Liver (tissue), 3 donors: Measurements from ENCODE around the gene PIK3R6.

Experiments
- FOXA1 ChIP-seq: IDR thresholded peaks from 2 replicates; pipeline ENCODE4 v1.6.1; 2016; ENCODE audit warnings: antibody characterized with exemption
- GABPA ChIP-seq, 2 donors: IDR thresholded peaks in 1 of 2; conservative IDR thresholded peaks in 1 of 2; 2 replicates each; pipeline ENCODE4 v1.6.1; 2016; ENCODE audit warnings: antibody characterized with exemption in 2 of 2, mild to moderate bottlenecking in 1 of 2, moderate library complexity in 1 of 2
- HNF4G ChIP-seq: IDR thresholded peaks from 2 replicates; pipeline ENCODE4 v1.6.1; 2016; ENCODE audit warnings: antibody characterized with exemption
- JUND ChIP-seq, 2 donors: IDR thresholded peaks; 2 replicates each; pipeline ENCODE4 v1.6.1; 2016; ENCODE audit warnings: antibody characterized with exemption in 2 of 2
- RAD21 ChIP-seq, 2 donors: IDR thresholded peaks; 2 replicates each; pipeline ENCODE4 v1.6.1; 2016; ENCODE audit warnings: antibody characterized with exemption in 2 of 2, mild to moderate bottlenecking in 2 of 2
- REST ChIP-seq: IDR thresholded peaks from 2 replicates; pipeline ENCODE4 v1.6.1; 2016; ENCODE audit warnings: antibody characterized with exemption, mild to moderate bottlenecking
- SP1 ChIP-seq: IDR thresholded peaks from 2 replicates; pipeline ENCODE4 v1.6.1; 2018; ENCODE audit warnings: antibody characterized with exemption, mild to moderate bottlenecking
- TAF1 ChIP-seq: conservative IDR thresholded peaks from 2 replicates; pipeline ENCODE4 v1.6.1; 2016; ENCODE audit warnings: antibody characterized with exemption, mild to moderate bottlenecking
- YY1 ChIP-seq: IDR thresholded peaks from 2 replicates; pipeline ENCODE4 v1.6.1; 2016; ENCODE audit warnings: antibody characterized with exemption, mild to moderate bottlenecking
- TF ChIP-seq, protein P1 (sequence below): fragments of 150-350 bp; IDR thresholded peaks from 2 replicates; pipeline ENCODE4 v1.5.1; 2017; ENCODE audit warnings: improper control_type of control experiment, low read depth, low read length; ENCODE audit not compliant: missing input control
- TF ChIP-seq, protein P2 (sequence below): IDR thresholded peaks from 2 replicates; pipeline ENCODE4 v1.6.1; 2016; ENCODE audit warnings: antibody characterized with exemption
- donor health status: healthy.
- donor health status: healthy.

- TF ChIP-seq, protein P1, sequence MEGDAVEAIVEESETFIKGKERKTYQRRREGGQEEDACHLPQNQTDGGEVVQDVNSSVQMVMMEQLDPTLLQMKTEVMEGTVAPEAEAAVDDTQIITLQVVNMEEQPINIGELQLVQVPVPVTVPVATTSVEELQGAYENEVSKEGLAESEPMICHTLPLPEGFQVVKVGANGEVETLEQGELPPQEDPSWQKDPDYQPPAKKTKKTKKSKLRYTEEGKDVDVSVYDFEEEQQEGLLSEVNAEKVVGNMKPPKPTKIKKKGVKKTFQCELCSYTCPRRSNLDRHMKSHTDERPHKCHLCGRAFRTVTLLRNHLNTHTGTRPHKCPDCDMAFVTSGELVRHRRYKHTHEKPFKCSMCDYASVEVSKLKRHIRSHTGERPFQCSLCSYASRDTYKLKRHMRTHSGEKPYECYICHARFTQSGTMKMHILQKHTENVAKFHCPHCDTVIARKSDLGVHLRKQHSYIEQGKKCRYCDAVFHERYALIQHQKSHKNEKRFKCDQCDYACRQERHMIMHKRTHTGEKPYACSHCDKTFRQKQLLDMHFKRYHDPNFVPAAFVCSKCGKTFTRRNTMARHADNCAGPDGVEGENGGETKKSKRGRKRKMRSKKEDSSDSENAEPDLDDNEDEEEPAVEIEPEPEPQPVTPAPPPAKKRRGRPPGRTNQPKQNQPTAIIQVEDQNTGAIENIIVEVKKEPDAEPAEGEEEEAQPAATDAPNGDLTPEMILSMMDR: no peak
- TF ChIP-seq GABPA (IDR thresholded peaks at IDR 0.05 in 1 of 2, conservative IDR thresholded peaks at IDR 0.05 in 1 of 2) (no peak), REST (no peak), TAF1 (no peak), RAD21 (IDR thresholded peaks at IDR 0.05) (no peak), JUND (IDR thresholded peaks at IDR 0.05) (no peak), YY1 (no peak), SP1 (no peak), HNF4G (no peak), FOXA1 (no peak)
- TF ChIP-seq, protein P2, sequence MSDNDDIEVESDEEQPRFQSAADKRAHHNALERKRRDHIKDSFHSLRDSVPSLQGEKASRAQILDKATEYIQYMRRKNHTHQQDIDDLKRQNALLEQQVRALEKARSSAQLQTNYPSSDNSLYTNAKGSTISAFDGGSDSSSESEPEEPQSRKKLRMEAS: no peak
Measured at GRCh38 chr17:8781776-8782175, 85.7 kb downstream of the PIK3R6 start.
